Measurements from ENCODE around the gene RELB.

Gene RELB

GRCh38 chr19:45059258-45059965, 58.1 kb downstream of the RELB start:
- DNase-seq (ENCODE audit: low spot score), result peak; percentile 90

GRCh38 chr19:45061965-45062364, 60.7 kb downstream of the RELB start:
- DNase-seq (ENCODE audit: low spot score), result no peak

- no peak for DNase-seq (ENCODE audit: low spot score)
These were observed 62.9 kb downstream of the RELB start for GRCh38 chr19:45063851-45064801.

GRCh38 chr19:45066921-45067661, 65.8 kb downstream of the RELB start:
- no peak for DNase-seq (ENCODE audit: low spot score)

GRCh38 chr19:45068041-45068440, 66.8 kb downstream of the RELB start:
- DNase-seq (ENCODE audit: low spot score), result no peak

GRCh38 chr19:45069056-45069455, 67.8 kb downstream of the RELB start:
- no peak for DNase-seq (ENCODE audit: low spot score)

- DNase-seq (ENCODE audit: low spot score), result no peak
These were observed 69.0 kb downstream of the RELB start for GRCh38 chr19:45070214-45070613.

- DNase-seq (ENCODE audit: low spot score), result no peak
These were observed 69.7 kb downstream of the RELB start for GRCh38 chr19:45070861-45071544.

GRCh38 chr19:45071545-45071938, 70.3 kb downstream of the RELB start:
- no peak for DNase-seq (ENCODE audit: low spot score)

- DNase-seq (ENCODE audit: low spot score), result no peak
These were observed 70.9 kb downstream of the RELB start for GRCh38 chr19:45071969-45072790.

GRCh38 chr19:45074744-45075300, 73.6 kb downstream of the RELB start:
- DNase-seq (ENCODE audit: low spot score), result no peak

GRCh38 chr19:45075301-45076028, 74.2 kb downstream of the RELB start:
- peak; percentile 76 for DNase-seq (ENCODE audit: low spot score)

- peak; percentile 76 for DNase-seq (ENCODE audit: low spot score)
These were observed 75.0 kb downstream of the RELB start, which contains the start of gene ZNF296 for GRCh38 chr19:45076029-45076850. Gene ZNF296, minus strand, starts transcription at chr19:45076478. Its CDS starts 105 bp downstream, at chr19:45076373.

- DNase-seq (ENCODE audit: low spot score), result no peak
These were observed 75.8 kb downstream of the RELB start for GRCh38 chr19:45076851-45077730.

- no peak for DNase-seq (ENCODE audit: low spot score)
These were observed 77.3 kb downstream of the RELB start for GRCh38 chr19:45078390-45079062.

- DNase-seq (ENCODE audit: low spot score), result peak; percentile 88
These were observed 78.0 kb downstream of the RELB start, which contains the start of gene GEMIN7 for GRCh38 chr19:45079063-45079910. Gene GEMIN7, plus strand, starts transcription at chr19:45079260. Its CDS starts 10,855 bp downstream, at chr19:45090115.
